ENCODE results near the gene CFAP46.
"Not testable (repeated sequence)": the region's sequence is repeated elsewhere in the genome, so short reads cannot be mapped to it uniquely, and the experiment has no call there.

Gene CFAP46

DNA sequence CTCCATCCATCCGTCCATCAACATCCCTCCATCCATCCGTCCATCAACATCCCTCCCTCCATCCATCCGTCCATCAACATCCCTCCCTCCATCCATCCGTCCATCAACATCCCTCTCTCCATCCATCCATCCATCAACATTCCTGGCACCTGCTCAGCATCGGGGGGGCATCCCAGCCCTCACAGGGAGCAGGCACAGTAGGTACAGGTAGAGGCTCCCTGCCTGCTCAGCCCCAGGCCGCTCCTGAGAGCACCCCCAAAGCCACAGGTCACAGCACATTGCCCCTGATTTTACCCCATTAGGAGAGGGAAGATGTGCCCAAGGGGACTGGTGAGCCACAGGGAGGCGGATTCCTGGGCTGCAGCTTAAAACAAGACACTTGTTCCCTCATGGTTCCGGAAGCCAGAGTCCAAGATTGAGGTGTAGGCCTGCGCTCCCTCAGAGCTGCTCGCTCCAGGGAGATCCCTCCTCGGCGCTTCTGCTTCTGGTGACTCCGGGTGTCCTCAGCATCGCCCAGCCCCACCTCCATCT is 21.1 kb upstream of the CFAP46 start:
- DNase-seq (ENCODE audit: low read depth, low spot score), result no peak

DNA sequence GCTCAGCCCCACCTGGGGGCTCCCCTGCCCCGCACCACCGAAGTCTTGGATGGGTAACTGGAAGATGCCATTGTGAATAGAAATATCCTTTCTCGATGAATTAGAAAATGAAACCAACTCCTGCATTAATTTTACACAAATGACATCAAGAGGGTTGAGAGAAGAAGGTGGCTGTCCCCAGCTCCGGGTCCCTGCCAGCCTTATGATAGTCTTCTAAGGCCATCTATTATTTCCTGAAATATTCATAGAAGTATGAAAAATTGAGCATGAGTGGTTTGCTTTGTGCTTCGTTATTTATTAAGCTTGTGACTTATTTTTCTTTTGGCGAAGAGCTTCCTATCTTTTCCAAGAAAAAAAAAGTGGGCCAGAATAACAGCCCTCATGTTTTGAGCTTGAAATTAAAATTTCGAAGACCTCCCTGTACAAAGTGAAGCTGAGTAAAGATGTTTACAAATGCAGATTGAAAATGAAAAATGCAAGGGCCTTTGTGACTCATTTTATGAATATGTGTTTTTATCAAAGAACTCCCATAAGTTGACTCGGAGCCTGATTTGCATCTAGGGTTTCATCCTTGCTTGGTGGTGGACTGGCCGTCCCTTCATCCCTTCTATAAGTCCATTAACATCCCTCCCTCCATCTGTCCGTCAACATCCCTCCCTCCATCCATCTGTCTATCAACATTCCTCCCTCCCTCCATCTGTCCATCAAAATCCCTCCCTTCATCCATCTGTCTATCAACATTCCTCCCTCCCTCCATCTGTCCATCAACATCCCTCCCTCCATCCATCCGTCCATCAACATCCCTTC is 20.5 kb upstream of the CFAP46 start:
- DNase-seq (ENCODE audit: low read depth, low spot score), result no peak

DNA sequence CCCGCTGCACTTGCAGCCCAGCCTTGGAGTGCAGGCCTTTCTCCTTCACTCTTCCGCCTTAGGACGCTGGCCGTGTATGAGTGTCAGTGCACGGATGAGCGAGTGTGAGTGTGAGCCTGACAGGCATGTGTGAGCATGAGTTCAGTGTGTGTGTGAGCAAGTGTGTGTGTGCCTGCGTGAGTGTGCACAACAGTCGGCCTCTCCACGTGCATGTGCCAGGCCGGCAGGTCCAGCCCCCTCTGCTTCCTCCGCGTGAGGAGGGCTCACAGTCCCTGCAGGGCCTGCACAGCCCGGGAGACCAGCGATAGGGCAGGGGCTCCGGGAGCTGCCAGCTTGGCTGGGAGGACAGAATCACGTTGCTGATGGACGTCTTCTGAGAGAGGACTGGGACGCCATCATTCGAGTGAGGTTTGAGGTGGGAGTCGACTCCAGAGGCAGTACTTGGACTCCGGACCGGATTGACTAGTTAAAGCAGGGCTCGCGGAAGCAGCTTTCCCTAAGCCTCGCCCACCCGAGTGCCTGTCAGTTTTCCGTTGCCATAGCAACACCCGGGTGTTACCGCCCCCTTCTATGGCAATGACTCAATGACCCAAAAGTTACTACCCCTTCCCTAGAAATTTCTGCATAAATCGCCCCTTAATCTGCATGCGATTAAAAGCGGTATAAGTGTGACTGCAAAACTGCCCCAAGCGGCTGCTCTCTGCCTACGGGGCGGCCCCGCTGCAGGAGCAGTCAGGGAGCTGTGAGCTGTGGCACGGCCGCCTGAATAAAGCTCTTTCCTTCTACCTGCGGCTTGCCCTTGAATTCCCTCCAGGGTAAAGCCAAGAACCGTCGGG is 19.6 kb upstream of the CFAP46 start:
- DNase-seq (ENCODE audit: low read depth, low spot score), result peak; percentile 8

DNA sequence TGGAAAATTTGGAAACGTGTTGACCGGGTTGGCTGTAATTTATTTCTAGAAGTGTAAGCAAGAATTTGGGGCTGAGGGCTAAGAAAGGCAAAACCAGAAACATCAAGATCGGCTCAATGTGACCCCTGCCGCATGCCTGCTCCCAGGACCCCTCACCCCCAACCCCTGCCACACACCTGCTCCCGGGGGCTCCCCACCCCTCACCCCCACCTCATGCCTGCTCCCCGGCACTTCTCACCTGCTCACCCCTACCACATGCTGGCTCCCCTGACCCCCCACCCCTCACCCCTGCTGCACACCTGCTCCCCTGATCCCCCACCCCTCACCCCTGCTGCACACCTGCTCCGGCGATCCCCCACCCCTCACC is 19.0 kb upstream of the CFAP46 start:
- no peak for DNase-seq (ENCODE audit: low read depth, low spot score)

DNA sequence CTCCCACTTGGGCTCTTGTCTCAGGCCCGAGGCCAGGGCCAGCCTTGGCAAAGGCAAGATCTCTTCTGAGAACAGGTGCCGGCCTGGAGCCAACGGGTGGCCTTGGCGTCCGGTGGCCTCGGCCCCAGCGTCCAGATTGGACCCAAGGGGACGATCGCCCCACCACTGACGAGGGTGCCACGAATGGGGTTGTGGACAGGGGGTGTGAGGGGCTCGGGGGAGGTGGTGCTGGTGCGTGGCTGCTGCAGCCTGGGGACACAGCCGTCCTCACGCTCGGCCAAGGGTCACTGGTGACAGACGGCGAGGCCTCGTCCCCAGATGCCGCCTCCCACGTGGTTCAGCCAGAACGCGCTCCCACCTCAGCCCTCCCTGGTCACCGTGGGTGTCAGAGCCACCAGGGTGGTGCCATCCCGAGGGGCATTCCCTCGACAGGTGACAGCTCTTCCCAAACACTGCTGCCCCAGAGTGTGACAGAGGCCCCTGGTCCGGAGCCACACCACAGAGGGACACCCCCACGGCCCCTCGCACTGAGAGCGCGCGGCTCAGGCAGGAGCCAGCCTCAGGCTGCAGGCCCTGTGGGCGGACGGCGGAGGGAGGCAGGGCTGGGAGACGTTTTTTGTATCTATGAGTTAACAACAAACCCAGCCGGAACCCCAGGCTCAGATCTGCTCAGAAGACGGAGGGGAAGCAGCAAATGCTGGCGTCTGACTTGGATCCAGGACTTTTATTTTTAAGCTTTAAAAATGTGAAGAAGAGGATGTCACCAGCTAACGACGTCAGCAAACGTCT is 18.5 kb upstream of the CFAP46 start:
- DNase-seq (ENCODE audit: low read depth, low spot score), result no peak

DNA sequence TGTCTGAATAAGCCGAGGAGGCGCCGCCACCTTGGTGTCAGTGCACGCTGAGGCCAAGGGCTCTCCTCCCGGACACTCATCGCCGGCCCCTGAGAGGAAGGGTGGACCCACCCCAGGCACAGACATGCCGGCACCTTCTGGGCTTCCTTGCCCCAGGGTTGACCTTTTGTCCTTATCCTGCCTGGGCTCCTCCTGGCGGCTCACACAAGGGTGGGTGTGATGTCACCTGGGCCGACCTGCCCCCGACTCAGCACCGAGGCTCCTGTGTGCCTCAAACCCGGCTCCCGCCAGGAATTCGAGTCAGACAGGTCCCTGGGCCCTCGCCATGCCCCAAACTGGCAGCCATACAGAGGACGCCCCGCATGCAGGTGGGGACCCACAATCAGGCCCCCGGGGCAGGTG is 17.7 kb upstream of the CFAP46 start:
- no peak for DNase-seq (ENCODE audit: low read depth, low spot score)

DNA sequence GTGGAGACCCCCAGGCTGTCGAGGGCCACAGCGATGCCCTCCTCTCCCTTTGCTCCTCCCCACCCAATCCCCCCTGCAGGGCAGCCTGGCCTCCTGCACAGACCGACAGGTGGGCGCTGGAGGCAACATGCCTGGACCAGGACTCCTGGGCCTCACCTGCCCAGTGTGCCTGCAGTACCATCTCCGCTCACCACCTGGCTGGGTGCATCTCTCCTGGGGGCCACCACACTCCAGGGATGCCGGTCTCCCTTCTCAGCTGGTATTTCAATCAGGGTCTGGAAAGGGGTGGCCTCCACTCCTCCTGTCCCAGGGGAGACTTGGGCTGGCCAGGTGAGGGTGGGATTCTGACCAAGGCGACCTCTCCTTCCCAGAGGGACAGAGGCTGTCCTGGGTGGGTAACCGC is 17.2 kb upstream of the CFAP46 start:
- DNase-seq (ENCODE audit: low read depth, low spot score), result no peak

DNA sequence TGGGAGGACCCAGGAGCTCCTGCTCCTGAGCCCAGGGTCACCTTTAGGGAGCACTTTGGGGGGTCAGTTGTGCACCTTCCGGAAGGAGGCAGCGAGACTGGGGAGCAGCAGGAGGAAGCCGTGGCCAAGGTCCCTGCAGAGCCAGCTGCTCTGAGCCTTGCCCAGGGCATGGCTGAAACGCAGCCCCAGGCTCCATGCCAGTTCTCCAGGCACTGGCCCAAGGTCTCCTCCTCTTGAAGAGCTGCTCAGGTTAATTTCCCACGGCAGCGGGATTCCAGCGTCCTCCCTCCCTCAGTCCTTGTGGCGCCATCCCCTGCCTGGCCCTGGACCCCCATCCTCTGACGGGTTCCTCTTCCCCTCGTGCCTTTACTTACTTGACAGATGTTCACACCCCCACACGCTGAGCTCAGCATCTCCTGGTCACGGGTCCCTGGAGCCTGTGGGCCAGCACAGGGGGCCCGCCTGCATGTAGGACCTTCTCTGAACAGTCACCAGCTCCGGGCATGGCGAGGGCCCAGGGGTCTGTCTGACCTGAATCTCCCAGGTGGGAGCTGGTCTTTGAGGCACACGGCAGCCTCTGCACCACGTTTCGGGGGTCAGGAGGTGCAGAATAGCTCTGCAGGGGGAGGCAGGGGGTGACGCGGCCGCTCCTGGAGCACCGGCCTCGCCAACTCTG is 16.7 kb upstream of the CFAP46 start:
- no peak for DNase-seq (ENCODE audit: low read depth, low spot score)

DNA sequence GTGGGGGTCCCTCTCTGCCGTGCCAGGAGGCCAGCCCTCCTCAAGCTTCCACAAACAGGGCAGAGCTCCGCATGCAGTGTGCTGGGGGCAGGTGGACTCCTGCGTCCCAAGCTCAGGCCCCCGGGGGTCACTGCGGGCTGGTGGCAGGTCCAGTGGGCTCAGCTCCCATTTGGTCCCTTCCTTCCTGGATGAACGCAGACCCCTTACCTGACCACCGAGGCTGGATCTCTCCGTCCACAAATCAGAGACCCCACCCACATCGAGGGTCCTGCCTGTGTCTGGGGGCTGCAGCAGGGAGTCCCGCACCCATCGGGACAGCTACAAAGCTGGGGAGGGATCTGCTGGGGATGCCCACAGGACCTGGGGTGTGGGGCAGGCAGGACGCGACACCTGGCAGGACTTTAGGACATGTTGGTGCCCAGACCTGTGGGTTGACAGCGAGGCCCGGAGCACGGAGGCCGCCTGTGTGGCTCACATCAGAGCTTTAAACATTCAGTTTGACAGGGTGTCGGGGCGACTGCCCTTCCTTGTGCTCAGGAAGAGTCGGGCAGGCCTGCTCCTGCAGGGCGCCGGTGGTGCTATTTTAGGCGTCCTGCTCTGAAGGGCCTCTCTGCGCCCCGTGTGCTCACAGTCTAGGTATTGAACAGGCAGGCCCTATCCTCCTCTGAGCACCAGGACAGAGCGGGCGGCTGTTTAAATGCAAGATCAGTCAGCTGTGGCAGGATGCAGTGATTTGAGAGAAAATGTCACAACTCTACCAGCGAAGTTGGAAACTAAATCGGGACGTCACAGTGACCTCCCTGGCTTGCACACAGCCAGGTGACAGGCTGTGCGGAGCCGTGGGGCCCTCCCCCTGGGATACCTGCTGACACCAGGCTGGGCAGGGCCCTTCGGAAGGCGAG is 15.9 kb upstream of the CFAP46 start:
- DNase-seq (ENCODE audit: low read depth, low spot score), result no peak

DNA sequence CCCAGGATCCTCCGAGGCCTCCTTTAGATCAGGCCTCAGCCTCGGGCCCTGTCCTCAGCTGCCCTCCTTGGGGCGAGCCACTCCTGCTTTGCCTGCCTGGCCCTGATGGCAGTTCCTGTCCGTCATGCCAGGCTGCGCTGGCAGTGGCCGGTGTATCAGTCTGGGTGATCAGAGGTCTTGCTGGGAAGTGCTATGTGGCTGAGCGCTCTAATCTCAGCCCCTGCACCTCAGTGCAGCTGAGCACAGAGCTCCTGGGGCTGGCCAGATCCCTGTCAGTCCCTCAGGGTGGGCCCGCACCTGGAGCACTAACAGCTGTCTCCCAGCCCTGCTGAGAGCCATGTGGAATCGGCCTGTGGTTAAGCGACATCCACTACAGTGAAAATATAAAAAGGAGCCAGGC is 14.8 kb upstream of the CFAP46 start:
- DNase-seq (ENCODE audit: low read depth, low spot score), result no peak

DNA sequence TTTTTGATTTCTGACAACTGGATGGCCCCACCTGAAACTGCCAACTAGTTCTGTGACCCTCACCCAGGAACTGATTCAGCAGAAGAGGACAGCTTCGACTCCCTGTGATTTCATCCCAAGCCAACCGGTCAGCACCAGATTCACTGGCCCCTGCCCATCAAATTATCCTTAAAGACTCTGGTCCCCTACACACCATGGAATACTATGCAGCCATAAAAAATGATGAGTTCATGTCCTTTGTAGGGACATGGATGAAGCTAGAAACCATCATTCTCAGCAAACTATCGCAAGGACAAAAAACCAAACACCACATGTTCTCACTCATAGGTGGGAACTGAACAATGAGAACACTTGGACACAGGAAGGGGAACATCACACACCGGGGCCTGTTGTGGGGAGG is 13.9 kb upstream of the CFAP46 start:
- DNase-seq (ENCODE audit: low read depth, low spot score), result not testable (repeated sequence)

DNA sequence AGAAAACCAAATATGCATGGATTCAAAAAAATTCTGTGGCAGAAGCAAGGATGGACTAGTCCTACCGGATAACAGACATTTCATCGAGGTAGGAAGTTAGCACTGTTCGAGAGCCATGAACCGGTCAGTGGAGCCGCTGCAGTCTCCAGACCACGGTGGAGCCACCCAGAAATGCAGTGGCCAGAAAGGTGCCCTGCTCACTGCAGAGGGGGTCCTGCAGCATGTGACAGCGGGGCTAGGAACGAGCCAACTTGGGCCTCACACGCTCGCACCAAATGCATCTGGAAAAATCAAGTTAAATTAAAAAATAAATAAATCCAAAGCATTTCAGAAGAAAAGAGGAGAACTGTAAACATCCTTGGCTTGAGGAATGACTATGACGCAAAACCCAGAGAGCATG is 13.1 kb upstream of the CFAP46 start:
- DNase-seq (ENCODE audit: low read depth, low spot score), result no peak

DNA sequence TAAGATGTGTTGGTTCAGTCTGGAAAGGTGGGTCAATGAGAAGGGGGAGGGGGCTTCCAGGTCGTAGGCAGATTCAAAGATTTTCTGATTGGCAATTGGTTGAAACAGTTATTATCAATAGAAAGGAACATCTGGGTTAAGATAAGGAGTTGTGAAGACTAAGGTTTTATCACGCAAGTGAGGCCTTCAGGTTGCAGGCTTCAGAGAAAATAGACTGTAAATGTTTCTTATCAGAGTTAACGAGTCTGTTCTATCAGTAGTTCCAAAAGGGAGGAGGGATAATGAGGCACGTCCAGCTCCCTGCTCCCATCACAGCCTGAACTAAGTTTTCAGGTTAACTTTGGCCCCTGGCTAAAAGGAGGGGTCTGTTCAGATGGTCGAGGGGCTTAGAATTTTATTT is 11.1 kb upstream of the CFAP46 start:
- DNase-seq (ENCODE audit: low read depth, low spot score), result no peak

DNA sequence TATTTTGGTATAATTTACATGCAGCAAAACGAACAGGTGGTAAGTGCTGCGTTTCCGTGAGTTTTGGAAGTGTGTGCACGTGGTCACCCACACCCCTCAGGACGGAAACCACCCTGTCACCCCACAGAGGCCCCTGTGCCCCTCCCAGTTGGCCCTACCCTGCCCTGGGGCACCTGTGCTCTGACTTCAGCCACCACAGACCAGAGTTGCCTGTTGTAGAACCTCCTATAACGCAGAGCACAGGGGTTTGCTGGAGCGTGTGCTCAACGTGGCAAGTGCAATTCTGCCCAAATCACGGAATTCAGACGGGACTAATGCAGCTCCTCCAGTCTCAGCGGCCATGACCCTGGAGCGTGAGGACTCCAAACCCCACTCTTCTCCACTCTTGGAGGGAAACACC is 9.6 kb upstream of the CFAP46 start:
- DNase-seq (ENCODE audit: low read depth, low spot score), result no peak

DNA sequence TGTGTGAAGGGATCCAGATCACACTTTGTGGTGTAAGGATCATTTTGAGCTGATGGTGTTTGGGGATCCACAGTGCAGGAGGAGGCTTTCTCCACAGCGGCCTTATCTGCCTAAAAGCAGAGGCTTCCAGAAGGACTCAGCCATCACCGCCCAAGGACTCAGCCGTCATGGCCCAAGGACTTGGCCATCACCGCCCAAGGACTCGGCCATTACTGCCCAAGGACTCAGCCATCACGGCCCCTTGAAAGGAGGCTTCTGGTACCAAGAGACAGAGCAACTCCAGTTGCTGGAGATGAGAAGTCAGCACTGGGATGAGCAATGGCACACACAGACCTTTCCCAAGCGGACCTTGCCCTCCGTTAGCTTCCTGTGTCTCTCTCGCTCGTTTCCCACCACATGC is 6.0 kb upstream of the CFAP46 start:
- no peak for DNase-seq (ENCODE audit: low read depth, low spot score)

DNA sequence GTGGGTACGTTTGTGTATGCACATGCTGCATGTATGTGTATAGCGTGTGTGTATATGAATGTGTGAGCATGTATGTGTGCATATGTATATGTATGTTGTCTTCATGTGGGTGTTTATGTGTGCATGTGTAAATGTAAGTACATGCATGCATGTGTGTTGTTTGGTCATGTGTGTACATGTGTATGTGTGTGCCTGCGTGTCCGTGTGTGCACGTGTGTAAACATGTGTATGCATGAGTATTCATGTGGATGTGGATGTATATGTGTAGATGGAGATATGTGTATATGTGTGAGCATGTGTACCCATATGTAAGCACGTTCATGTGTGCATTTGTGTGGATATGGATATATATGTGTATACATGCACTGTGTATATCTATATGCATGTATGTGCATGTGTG is 5.5 kb upstream of the CFAP46 start:
- no peak for DNase-seq (ENCODE audit: low read depth, low spot score)

DNA sequence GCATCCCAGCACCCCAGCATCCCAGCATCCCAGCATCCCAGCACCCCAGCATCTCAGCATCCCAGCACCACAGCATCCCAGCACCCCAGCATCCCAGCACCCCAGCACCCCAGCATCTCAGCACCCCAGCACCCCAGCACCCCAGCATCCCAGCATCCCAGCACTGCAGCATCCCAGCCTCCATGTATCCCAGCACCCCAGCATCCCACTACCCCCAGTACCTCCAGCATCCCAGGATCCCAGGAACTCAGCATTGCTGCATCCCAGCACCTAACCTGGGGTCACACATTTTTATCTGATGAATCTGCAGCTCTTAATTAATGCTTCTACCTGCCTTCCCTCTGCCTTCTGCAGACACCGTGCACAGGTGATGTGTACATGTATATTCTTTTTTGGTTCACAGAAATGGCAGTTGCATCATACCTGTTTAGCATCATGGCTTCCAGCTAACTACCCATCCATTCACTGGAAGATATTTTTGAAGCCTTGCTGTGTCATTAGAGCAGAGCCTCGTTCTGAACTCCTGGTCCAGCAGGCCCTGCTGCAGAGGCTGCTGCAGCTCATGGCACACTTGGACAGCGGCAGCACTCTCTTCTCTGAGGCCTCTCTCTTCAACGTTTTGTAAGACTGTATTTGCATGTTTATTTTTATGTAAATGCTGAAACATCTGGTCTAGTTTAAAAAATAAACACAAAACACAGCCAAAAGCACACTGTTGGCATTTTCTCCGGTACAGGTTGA is 4.6 kb upstream of the CFAP46 start:
- no peak for DNase-seq (ENCODE audit: low read depth, low spot score)

DNA sequence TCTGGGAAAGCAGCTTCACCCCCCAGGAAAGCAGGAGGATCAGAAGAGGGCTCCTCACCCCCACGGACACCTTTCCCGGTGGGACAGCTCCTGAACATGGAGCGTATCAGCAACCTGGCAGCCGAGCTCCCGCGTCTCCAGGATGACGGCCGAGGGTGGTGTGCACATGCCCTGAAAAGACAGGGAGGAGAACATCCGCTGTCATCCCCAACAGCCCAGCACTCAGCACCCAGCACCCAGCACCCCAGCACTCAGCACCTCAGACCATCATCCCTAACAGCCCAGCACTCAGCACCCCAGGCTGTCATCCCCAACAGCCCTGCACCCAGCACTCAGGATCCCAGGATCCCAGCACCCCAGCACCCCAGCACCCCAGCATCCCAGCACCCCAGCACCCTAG is 3.9 kb upstream of the CFAP46 start:
- no peak for DNase-seq (ENCODE audit: low read depth, low spot score)

DNA sequence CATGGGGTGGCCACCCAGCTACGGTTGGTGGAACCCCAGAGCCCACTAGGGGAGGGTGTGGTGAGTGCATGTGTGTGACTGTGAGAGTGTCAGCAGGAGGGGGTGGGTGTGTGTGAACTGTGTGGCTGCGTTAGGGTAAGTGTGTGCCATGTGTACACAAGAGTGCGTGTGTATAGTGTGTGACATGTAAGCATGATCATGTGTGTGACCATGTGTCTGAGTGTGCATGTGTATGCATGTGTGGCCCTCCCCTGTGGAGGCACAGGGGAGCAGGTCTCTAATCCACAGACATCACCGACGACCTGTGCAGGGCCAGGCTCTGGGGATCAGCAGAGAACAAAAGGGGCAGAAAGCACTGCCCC is 3.5 kb upstream of the CFAP46 start:
- DNase-seq (ENCODE audit: low read depth, low spot score), result no peak

Measured in brain pericyte (primary cell).